Cerebellar nuclear complex (tissue), 1 donor: ENCODE measurements around the gene PRR7.
A peak's percentile ranks its signal among the peaks of the same experiment; 100 is the strongest.

Source experiments
- DNase-seq, 2 experiments: peaks; one replicate each; lab custom pipeline; 2025; lab: John Stamatoyannopoulos, UW

PRR7 gene

DNA sequence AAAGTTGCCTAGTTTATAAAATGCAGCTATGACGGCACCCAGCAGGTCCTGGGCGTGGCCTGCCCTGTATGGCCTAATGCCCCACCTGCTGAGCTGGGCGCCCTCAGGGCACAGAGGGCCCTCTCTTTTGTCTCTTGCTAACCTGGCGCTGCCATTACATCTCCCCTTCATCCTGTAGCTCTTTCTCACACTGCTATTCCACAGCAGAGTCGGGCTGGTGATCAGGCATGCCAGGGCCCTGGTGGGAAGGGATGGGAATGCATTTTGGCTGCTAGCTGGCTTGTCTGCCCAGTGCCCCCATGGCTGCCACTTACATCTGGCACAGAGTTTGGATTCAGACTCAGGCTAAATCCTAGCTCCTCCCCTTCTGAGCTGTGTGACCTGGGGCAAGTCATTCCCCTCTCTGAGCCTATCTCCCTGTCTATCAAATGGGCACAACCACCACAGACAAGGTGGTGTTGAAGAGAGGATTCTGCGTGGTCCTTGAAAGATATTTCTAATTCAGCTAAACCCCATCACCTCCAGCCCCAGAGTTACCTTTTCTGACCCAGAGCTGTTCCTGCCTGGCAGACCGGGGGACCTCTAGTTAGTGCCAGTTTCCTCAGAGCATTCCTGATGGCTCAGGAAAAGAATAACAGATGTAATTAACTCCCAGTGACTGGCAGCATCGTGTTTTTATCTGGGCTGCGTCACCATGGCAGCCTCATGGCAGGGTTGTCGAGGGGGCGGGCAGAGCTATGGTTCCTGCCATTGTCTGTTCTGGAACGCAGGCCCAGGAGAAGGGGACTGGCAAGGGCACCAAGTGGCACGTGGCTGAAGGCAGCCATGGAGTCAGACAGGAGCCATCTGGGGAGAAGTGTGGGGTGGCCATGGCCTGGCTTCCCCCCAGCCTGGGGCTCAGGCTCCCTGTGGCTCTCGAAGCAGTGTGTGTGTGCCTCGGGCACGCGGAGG is 6.3 kb downstream of the PRR7 start:
- DNase-seq, result no peak

DNA sequence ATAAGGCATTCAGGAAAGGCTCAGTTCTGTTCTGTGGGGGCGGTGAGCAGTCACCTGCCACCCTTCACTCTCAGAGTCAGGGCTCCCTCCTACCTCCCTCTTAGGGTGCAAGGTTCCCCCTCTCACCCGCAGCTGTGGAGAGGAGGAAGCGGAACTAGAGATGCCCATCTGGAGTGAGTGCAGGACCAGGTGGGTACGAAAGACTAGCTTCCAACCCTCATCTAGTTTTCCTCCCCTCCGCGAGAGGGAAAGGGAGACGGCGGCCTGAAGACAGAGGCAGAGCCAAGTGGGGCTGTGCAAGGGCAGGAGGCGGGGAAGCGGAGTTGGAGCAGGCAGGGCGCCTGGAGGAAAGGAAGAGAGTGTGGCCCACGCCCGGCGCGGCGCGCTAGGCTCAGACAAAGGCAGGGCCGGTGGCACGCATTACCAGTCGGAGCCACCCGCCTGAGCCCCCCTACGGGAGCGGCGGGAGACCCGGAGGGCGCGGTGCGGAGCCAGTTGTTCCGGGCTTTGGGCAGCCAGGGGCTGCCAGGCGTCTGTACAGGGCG is 7.3 kb downstream of the PRR7 start:
- DNase-seq, result no peak

DNA sequence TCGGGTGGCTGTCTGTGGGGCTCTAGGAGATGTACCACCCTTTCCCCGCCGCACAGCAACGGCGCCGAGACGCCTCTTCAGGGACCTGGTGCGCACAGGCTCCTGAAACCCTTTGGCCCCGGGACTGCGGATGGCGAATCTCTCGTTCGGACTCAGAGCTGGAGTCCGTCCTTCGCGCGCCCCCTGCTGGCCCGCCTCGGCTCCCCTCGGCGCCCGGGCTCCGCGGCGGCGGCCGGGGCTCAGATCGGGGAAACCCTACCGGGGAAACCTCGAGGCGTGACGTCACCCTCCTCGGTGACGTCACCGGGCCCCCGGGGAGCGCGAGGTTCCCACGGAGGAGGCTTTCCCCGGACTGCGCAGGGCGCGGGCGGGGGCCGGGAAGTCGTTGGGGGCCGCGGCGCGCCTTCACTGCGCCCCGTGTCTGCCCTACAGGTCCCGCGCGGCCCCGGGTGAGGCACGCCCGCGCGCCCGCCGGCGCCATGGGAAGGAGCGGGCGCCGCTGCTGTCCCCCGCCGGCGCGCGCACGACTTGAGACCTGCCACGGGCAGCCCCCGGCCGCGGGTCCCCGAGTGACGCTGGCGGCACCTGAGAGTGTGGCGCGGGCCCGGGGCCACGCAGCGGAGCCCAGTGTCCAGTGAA is 7.9 kb downstream of the PRR7 start:
- DNase-seq, result peak in 1 of 2 experiments; percentile 33

DNA sequence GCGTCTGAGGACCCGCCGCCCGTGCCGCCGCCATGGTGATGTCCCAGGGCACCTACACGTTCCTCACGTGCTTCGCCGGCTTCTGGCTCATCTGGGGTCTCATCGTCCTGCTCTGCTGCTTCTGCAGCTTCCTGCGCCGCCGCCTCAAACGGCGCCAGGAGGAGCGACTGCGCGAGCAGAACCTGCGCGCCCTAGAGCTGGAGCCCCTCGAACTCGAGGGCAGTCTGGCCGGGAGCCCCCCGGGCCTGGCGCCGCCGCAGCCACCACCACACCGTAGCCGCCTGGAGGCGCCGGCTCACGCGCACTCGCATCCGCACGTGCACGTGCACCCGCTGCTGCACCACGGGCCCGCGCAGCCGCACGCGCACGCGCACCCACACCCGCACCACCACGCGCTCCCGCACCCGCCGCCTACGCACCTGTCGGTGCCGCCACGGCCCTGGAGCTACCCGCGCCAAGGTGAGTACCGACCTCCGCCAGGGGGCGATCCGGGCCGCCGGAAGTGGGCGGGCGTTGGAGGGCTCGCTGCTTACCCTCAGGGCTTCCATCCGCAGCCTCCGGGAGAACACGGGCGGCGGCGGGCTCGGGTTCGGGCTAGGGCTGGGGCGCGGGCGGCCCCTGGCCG is 8.5 kb downstream of the PRR7 start:
- peak in 1 of 2 experiments; percentile 25 for DNase-seq

DNA sequence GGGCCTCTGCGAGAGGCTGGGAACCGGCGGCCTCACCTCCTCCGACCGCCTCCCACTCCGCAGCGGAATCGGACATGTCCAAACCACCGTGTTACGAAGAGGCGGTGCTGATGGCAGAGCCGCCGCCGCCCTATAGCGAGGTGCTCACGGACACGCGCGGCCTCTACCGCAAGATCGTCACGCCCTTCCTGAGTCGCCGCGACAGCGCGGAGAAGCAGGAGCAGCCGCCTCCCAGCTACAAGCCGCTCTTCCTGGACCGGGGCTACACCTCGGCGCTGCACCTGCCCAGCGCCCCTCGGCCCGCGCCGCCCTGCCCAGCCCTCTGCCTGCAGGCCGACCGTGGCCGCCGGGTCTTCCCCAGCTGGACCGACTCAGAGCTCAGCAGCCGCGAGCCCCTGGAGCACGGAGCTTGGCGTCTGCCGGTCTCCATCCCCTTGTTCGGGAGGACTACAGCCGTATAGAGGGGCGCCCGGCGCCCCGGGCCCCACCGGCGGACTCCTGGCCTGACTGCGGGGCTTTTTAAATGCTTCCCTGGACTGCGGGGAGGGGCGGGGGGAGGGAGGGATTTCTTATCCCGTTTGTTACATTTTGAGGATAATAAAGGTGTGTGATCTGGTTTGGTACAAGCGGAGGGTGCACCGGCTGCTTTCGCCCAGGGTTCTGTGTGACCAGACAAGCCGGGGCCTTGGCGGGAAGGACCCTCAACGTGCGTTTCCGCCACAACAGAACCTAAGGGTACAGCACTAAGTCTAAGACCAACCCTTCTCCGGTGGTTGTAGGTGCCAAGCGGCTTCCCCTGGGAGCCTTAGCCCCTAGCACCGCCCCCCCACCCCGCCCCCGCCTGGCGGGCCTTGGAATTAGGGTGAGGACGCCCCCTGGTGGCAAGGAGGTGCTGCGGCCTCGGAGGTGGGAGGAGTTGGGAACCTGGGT is 9.3 kb downstream of the PRR7 start:
- DNase-seq, result peak; percentile 49 to 77

GRCh38 chr5:177456591-177456964 is 10.0 kb downstream of the PRR7 start:
- no peak for DNase-seq

DNA sequence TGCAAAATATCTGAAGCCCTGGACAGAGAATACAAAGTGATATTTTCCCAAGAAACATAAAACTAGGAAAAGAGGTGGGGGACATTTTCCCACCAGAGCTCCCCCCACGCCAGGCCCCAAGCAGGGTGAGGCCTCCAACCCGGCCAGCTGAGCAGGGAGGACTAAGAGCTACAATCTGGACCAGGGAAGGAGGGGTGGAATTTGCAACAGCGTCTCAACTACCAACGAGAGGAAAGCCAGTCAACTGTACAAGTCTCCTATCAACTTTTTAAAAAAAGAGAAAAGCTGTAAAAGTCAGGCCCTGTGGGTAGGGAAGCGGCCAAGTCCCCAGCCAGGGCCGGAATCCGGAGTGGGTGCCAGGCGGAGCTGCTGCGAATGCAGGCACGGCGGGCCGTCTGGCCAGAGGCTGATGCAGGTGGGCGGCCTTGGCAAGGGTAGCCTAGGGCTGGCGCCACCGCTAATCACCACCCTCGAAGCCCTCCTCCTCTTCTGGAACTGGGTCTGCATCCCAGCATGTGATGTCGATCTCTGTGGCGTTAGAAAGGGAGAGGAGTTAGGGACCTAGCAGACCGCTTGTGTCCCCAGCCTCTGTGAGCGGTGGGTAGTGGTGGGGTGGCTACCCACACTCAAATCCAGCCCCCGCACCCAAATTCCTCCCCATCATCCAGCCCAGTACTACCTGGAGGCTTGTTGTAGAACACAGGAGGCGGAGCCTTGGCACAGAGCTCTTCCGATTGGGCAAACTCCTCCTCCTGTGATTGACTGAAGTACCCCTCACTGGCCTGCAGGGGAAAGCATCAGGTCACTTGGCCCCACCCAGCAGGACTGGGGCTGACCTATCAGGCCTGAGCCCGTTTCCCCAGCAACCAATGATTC is 10.6 kb downstream of the PRR7 start:
- peak; percentile 96 to 97 for DNase-seq

- no peak for DNase-seq
Observed at GRCh38 chr5:177457852-177458681, 11.5 kb downstream of the PRR7 start.

GRCh38 chr5:177458912-177459350 is 12.3 kb downstream of the PRR7 start:
- no peak for DNase-seq

DNA sequence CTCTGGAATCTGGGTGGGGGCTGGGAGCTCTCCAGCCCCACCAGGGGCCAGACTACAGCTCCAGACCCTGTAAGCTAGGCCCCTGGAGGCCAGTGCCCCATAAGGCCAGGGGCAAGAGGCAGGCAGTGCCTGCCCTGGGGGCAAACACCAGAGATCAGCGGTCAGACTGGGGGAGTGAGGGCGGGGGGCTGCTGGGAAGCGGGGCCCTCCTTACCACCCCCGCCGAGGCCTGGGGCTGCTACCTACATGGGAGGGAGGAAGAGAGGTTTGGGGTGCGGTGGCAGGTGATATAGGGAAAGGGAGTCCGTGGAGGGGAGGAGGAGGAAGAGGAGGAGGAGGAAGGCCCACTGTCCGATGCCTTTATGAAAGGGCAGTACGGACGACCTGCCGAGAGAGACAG is 12.7 kb downstream of the PRR7 start:
- no peak for DNase-seq

DNA sequence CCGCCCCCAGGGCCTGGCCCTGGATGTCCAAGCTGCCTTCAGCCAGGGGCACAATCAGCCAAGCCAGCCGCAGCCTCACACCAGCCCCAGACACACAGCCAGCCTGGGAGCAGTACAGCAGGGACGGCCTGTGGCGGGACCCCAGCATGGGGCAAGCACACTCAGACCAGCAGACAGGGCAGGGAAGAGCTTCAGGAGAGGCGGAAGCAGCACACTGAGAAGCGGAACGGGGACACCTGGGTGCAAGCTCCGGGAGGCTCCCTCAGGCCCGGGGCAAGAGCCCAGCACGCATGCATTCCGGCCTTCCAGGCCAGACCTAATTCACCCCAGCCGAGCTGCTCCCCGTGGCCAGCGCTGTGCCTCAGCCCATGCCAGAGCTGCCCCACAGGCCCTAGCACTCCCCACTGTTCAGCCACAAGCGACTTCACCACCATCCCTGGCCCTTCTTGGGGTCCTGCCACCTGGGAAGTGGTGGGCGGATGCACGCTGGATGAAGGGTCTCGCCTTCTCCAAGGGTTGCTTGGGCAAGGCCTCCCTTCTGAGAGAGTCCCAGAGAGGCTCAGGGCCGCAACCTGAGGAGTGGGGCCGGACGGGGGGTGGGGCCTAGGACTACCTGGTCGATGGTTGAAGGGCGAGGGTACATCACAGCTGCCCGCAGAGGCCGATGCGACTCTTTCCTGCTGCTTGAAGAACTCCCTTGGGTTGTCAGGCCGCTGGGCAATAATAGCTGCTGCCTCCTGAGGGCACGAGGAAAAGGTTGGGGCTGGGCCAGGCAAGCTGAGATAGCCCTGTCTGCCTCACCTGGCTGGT is 13.4 kb downstream of the PRR7 start:
- DNase-seq, result no peak

GRCh38 chr5:177462021-177462670 is 15.5 kb downstream of the PRR7 start:
- no peak for DNase-seq

- no peak for DNase-seq
Observed at GRCh38 chr5:177465044-177465443, 18.4 kb downstream of the PRR7 start.

DNA sequence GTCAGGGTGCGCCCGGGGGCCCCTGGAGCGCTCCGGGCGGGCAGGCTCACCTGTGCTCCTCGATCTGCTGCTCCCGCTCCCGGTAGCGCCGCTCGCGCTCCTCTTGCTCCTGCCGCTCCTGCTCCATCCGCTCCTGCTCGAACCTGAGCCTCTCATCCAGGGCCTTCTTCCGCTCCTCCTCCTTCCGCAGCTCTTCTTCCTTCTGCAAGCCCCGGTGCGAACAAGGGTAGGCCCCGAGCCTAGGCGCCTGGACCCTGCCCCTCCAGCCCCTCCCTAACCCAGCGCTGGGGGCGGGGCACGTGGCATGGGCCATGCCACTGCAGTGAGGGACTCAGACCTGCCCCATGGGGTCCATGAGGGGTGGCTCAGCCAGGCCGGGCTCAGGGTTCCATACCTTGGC is 20.2 kb downstream of the PRR7 start:
- no peak for DNase-seq

DNA sequence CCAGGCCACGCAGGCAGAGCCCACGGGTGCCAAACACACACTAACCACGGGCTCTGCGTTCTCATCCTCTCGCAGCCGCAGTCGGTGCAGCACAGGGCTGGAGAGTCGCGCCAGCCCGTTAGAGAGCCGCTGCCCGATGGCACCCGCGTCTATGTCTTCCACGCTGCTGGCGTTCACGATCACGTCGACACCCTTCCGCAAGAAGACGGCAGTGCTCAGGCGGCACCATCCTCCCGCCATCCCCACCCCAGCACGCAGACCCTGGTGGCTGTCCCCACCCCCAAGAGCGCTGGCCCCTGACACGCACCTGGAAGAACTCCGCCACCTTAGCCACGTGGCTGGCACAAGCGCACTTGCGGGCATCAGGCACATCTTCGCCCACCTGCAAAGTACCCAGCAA is 20.8 kb downstream of the PRR7 start:
- DNase-seq, result no peak

- DNase-seq, result no peak
Observed at GRCh38 chr5:177468329-177468684, 21.7 kb downstream of the PRR7 start.

DNA sequence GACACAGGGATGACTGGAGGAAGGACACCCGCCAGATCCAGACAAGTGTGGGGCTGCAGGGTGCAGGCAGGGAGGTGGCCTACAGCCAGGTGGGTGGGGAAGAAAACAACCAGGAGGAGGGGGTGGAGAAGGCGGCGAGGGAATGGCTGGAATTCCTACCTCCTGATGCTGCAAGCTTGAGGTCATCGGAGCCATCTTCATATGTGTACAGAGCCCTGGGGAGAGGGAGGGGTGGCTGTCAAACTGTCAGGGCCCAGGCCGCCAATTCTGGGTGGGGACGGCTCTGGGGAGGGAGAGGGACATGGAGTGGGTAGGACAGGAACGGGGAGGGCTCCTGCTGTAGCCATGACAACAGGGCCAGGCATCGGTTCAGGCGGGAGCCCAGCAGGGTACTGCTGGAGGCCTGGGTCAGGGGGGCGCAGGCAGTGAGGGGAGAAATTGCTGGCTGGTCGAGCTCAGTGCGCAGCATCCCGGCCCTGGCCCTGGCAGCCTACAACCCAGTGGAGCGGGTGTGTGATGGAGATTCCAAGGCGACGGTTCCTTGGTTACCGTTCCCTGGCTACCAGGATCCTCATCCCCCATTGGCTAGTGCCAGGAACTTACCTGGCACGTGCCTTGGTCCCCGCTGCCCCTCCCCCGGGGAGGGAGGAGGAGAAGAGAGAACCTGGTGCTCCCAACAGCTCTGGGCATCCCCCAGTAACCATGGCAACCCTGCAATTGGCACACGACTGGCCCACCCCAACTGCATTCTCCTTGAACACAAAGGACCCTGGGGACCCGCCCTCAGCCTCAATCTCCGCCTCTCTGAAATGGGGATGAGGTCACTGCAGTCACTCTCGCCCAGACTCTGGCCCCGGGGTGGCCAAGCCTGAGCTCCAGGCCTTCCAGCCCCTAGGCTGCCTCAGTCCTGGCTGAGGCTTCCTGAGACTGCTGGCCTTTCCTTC is 22.3 kb downstream of the PRR7 start:
- DNase-seq, result peak; percentile 41 to 68
